Smooth muscle cell (in vitro differentiated cells): ENCODE results near the gene CRX. TPM values are rescaled to one million over a fixed set of nuclear protein-coding genes. Genes with fewer than 3 reads are reported as not detected.
A peak's percentile ranks its signal among the peaks of the same experiment; 100 is the strongest.
"Not testable (repeated sequence)": the region's sequence is repeated elsewhere in the genome, so short reads cannot be mapped to it uniquely, and the experiment has no call there.

Source experiments
- DNase-seq: peaks from one replicate; lab custom pipeline; 2025; ENCODE audit not compliant: unreplicated experiment; lab: John Stamatoyannopoulos, UW
- H2AFZ ChIP-seq: fragments of 200-600 bp; sonication (generic); 2 replicates; pipeline ENCODE4 v1.6.0; 2016; ENCODE audit warnings: antibody characterized with exemption, low read depth, mild to moderate bottlenecking
- H3F3A ChIP-seq: fragments of 200-600 bp; sonication (generic); 2 replicates; pipeline ENCODE4 v1.6.0; 2017; ENCODE audit warnings: antibody characterized with exemption, low read depth
- H3K27ac ChIP-seq: fragments of 200-600 bp; sonication (generic); 2 replicates; pipeline ENCODE4 v1.5.1; 2016; ENCODE audit warnings: low read depth, mild to moderate bottlenecking
- H3K27me3 ChIP-seq: fragments of 200-600 bp; sonication (generic); 2 replicates; pipeline ENCODE4 v1.6.1; 2016; ENCODE audit warnings: low read depth, mild to moderate bottlenecking
- H3K36me3 ChIP-seq: fragments of 200-600 bp; sonication (generic); 2 replicates; pipeline ENCODE4 v1.5.1; 2016; ENCODE audit warnings: low read depth
- H3K4me1 ChIP-seq: fragments of 200-600 bp; sonication (generic); 2 replicates; pipeline ENCODE4 v1.5.1; 2016; ENCODE audit warnings: low read depth
- H3K4me2 ChIP-seq: fragments of 200-600 bp; sonication (generic); 2 replicates; pipeline ENCODE4 v1.6.0; 2016; ENCODE audit warnings: mild to moderate bottlenecking
- H3K4me3 ChIP-seq: fragments of 200-600 bp; sonication (generic); 2 replicates; pipeline ENCODE4 v1.5.1; 2016; ENCODE audit warnings: mild to moderate bottlenecking
- H3K79me2 ChIP-seq: fragments of 200-600 bp; sonication (generic); 2 replicates; pipeline ENCODE4 v1.6.0; 2016; ENCODE audit warnings: low read depth, mild to moderate bottlenecking
- H3K9ac ChIP-seq: fragments of 200-600 bp; sonication (generic); 2 replicates; pipeline ENCODE4 v1.6.0; 2016; ENCODE audit warnings: low read depth
- H3K9me3 ChIP-seq: fragments of 200-600 bp; sonication (generic); replicated peaks from 2 replicates; pipeline ENCODE4 v1.5.1; 2016; ENCODE audit warnings: low read depth
- H4K20me1 ChIP-seq: fragments of 200-600 bp; sonication (generic); 2 replicates; pipeline ENCODE4 v1.6.0; 2016; ENCODE audit warnings: low read depth
- WGBS: methylation state at CpG from one replicate; pipeline ENCODE4 v1.1.7; 2016; ENCODE audit warnings: low lambda C conversion rate; 5-methylcytosine and 5-hydroxymethylcytosine counted together
- polyA plus RNA-seq: library from polyadenylated mRNA; unstranded; fragments of >200 nt; fragmentation: Nextera tagmentation; extraction: Ambion mirVana; gene quantifications from 2 replicates; pipeline ENCODE4 v1.2.1, GENCODE V29; 2016
- total RNA-seq: library from RNA; depleted of rRNA; stranded (reverse); fragments of >200 nt; gene quantifications from 2 replicates; pipeline ENCODE4 v1.2.3, GENCODE V29; 2014
- TF ChIP-seq, protein P1 (sequence below): fragments of 200-600 bp; sonication (generic); IDR thresholded peaks from 2 replicates; pipeline ENCODE4 v1.5.1; 2017; ENCODE audit warnings: borderline replicate concordance, mild to moderate bottlenecking, antibody characterized with exemption; ENCODE audit not compliant: insufficient read depth, poor library complexity, severe bottlenecking

The CRX gene
- total and polyA plus RNA-seq, 2 experiments from 2014 or later, result not detected

DNA sequence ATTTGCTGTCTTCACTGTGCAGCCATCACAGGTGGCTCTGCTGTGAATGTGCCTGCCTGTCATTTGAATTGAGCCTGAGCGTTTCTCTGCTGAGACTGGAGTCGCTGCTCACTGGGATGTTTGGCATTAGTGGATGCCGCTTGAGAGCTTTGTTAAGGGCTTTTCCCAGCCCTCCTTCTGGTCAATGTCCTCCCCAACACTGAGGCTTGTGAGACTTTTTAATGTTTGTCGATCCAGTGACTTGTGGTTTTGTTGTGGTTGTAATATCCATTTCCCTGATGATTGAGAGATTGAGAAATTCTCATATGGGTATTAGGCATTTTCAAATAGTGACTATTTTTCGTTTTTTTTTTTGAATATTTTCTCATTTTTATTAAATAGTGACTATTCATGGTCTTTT is 39.9 kb downstream of the CRX start:
- Histone ChIP-seq H3K27ac (no peak overlapping the region), H2AFZ (no peak overlapping the region), H3K4me3 (no peak overlapping the region), H3K27me3 (no peaks in the 10 kb centered on the region), H3K4me2 (no peak overlapping the region), H3K9me3 (no peaks in the 10 kb centered on the region), H3K36me3 (no peaks in the 10 kb centered on the region), H3F3A (no peaks in the 10 kb centered on the region), H3K79me2 (no peaks in the 10 kb centered on the region), H4K20me1 (no peaks in the 10 kb centered on the region), H3K9ac (no peak overlapping the region), H3K4me1 (peaks cover 6% of the 10 kb centered on the region)
- TF ChIP-seq, protein P1, sequence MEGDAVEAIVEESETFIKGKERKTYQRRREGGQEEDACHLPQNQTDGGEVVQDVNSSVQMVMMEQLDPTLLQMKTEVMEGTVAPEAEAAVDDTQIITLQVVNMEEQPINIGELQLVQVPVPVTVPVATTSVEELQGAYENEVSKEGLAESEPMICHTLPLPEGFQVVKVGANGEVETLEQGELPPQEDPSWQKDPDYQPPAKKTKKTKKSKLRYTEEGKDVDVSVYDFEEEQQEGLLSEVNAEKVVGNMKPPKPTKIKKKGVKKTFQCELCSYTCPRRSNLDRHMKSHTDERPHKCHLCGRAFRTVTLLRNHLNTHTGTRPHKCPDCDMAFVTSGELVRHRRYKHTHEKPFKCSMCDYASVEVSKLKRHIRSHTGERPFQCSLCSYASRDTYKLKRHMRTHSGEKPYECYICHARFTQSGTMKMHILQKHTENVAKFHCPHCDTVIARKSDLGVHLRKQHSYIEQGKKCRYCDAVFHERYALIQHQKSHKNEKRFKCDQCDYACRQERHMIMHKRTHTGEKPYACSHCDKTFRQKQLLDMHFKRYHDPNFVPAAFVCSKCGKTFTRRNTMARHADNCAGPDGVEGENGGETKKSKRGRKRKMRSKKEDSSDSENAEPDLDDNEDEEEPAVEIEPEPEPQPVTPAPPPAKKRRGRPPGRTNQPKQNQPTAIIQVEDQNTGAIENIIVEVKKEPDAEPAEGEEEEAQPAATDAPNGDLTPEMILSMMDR, result no peak
- WGBS, result 78% methylated on average over 5 of the region's 5 CpGs
- no peak for DNase-seq

DNA sequence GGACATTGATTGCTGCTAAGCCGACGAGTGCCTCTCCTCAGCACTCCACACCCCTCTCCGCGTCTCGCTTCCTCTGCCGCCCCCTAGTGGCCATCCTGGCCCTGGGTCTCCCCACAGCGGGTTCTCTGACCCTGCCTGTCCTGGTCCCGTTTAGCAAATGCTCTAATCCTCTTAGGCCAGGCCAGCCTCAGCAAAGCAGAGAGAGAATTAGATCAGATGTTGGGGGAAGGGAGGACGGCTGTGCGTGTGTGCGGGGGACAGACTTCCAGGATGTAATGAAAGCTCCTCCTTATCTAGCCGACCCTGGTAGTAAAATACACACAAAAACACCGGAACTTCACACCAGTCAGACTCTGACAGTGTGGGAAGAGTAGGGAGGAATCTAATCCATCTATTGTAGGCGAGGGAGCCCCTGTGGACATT is 41.8 kb downstream of the CRX start:
- 6% methylated on average over 14 of the region's 14 CpGs for WGBS
- Histone ChIP-seq H3K27me3 (no peaks in the 10 kb centered on the region), H3F3A (no peaks in the 10 kb centered on the region), H3K36me3 (no peaks in the 10 kb centered on the region), H3K9ac (no peak overlapping the region), H3K9me3 (no peaks in the 10 kb centered on the region), H3K4me1 (peaks cover 6% of the 10 kb centered on the region), H3K79me2 (no peaks in the 10 kb centered on the region), H3K4me3 (no peak overlapping the region), H3K27ac (no peak overlapping the region), H4K20me1 (no peaks in the 10 kb centered on the region), H2AFZ (peak overlapping the region; percentile 82), H3K4me2 (peak overlapping the region; percentile 66)
- peak; percentile 85 for DNase-seq
- TF ChIP-seq, protein P1, result peak; percentile 99

DNA sequence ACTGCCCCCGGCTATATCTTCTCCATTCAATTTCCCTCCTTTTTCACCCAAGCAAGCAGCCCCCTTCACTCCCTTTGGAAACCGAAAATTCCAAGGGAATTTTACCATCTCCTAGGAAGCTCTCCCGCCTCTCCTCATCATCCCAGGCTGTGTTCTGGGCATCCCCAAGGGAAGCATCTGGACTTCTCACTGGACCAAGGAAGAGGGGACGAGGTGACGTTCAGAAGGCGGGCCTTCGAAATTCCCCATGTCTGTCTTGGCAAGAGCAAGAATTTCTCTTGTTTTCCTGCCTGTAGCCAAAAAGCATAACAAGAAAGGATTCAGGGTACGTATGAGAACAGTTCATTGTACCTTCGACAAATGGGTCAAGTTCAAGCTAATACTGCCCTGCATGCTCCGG is 43.4 kb downstream of the CRX start:
- WGBS, result 79% methylated on average over 10 of the region's 10 CpGs
- Histone ChIP-seq H3K79me2 (no peaks in the 10 kb centered on the region), H3K9me3 (no peaks in the 10 kb centered on the region), H2AFZ (no peak overlapping the region), H3K9ac (no peak overlapping the region), H3K4me2 (no peak overlapping the region), H3K4me1 (peaks cover 6% of the 10 kb centered on the region), H3F3A (no peaks in the 10 kb centered on the region), H3K4me3 (no peak overlapping the region), H3K27me3 (no peaks in the 10 kb centered on the region), H4K20me1 (no peaks in the 10 kb centered on the region), H3K27ac (no peak overlapping the region), H3K36me3 (no peaks in the 10 kb centered on the region)
- DNase-seq, result no peak
- TF ChIP-seq, protein P1, result no peak

DNA sequence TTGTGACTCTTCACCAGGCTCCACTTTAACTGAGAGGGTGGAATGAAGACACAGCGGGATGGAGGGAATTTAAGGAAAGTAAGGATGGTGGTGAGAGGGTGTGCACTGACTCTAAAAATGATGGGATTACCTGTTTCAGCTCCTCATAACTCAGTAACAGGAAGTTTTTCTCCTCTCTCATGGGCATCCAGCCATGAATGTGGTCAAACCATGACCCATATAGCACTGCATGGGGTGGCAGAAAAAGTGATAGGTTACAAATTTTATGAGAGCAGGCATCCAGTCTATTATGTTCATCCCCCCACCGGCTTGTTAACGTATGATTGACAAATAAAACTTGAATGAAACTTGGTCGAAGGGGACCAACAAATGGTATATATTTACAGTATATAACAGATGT is 57.2 kb downstream of the CRX start:
- H3K36me3 ChIP-seq, result no peaks in the 10 kb centered on the region
- no peaks in the 10 kb centered on the region for H3K4me1 ChIP-seq
- no peak overlapping the region for H3K4me3 ChIP-seq
- no peaks in the 10 kb centered on the region for H3K79me2 ChIP-seq
- H3K4me2 ChIP-seq, result no peak overlapping the region
- WGBS, result 89% methylated on average over 4 of the region's 4 CpGs
- TF ChIP-seq, protein P1, result no peak
- no peak overlapping the region for H2AFZ ChIP-seq
- H4K20me1 ChIP-seq, result no peaks in the 10 kb centered on the region
- H3K9me3 ChIP-seq, result no peaks in the 10 kb centered on the region
- no peak overlapping the region for H3K27ac ChIP-seq
- H3F3A ChIP-seq, result no peaks in the 10 kb centered on the region
- no peak for DNase-seq
- H3K27me3 ChIP-seq, result no peaks in the 10 kb centered on the region
- no peak overlapping the region for H3K9ac ChIP-seq

DNA sequence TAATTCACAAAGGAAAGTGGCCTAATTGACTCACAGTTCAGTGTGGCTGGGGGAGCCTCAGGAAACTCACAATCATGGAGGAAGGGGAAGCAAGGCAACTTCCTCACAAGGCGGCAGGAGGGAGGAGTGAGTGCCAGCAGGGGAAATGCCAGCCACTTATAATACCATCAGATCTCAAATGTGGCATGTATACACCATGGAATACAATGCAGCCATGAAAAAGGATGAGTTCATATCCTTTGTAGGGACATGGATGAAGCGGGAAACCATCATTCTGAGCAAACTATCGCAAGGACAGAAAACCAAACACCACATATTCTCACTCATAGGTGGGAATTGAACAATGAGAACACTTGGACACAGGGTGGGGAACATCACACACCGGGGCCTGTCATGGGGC is 57.6 kb downstream of the CRX start:
- H3K9ac ChIP-seq, DNase-seq, H3K4me1 ChIP-seq, H3K27me3 ChIP-seq, H3K27ac ChIP-seq, H3K36me3 ChIP-seq, H4K20me1 ChIP-seq, H2AFZ ChIP-seq, H3K4me2 ChIP-seq, H3K79me2 ChIP-seq, H3F3A ChIP-seq, H3K9me3 ChIP-seq, H3K4me3 ChIP-seq: not testable (repeated sequence)
- 67% methylated on average over 3 of the region's 4 CpGs for WGBS
